H1 (cell line): Measurements from ENCODE around the gene ALDH3A1. TPM values are rescaled to one million over a fixed set of nuclear protein-coding genes. Genes with fewer than 3 reads are reported as not detected.

Experiments used
- CTCF ChIA-PET: fragments of 300-600 bp; sonication (Branson Sonifier 250); formaldehyde crosslinking; loops from one replicate; lab custom pipeline; 2021; ENCODE audit not compliant: partially characterized antibody; lab: Charles Lee
- POLR2A ChIA-PET: fragments of 300-600 bp; sonication (Branson Sonifier 250); formaldehyde crosslinking; loops from one replicate; lab custom pipeline; 2021; ENCODE audit warnings: inconsistent platforms; ENCODE audit not compliant: partially characterized antibody; lab: Charles Lee
- DNase-seq, 2 experiments: peaks; one replicate each; pipeline versions ENCODE4 v3.0.0 to v3.0.0-alpha.2; 2010 to 2022; ENCODE audit warnings: low spot score in 2 of 2, low read depth in 1 of 2, mixed read lengths in 1 of 2
- FAIRE-seq: peaks from 2 replicates; lab custom pipeline; 2011; peaks lifted over from hg19 to GRCh38; lab: Jason Lieb, UNC
- H2AFZ ChIP-seq: 2 replicates; pipeline ENCODE4 v1.8.1; 2012; ENCODE audit warnings: low read length, inconsistent platforms
- H2AK5ac ChIP-seq: 2 replicates; pipeline ENCODE4 v1.6.1; 2013; ENCODE audit warnings: low read depth, low read length
- H2BK120ac ChIP-seq: replicated peaks from 2 replicates; pipeline ENCODE3; 2013; ENCODE audit warnings: low read depth, low read length, inconsistent platforms
- H2BK12ac ChIP-seq: 2 replicates; pipeline ENCODE4 v1.6.1; 2013; ENCODE audit warnings: low read depth, low read length
- H2BK15ac ChIP-seq: 2 replicates; pipeline ENCODE4 v1.6.1; 2013; ENCODE audit warnings: low read length
- H2BK20ac ChIP-seq: 2 replicates; pipeline ENCODE4 v1.6.1; 2013; ENCODE audit warnings: low read length
- H2BK5ac ChIP-seq: 2 replicates; pipeline ENCODE4 v1.6.1; 2013; ENCODE audit warnings: low read depth, low read length
- H3K14ac ChIP-seq: 2 replicates; pipeline ENCODE4 v1.6.1; 2013; ENCODE audit warnings: inconsistent platforms; ENCODE audit not compliant: insufficient read length
- H3K18ac ChIP-seq: 2 replicates; pipeline ENCODE4 v1.6.1; 2013; ENCODE audit warnings: low read length; ENCODE audit errors: extremely low read depth
- H3K23ac ChIP-seq: 2 replicates; pipeline ENCODE4 v1.6.1; 2013; ENCODE audit warnings: inconsistent platforms; ENCODE audit not compliant: insufficient read length
- H3K23me2 ChIP-seq: 2 replicates; pipeline ENCODE4 v1.6.1; 2013; ENCODE audit warnings: low read depth, low read length
- H3K27ac ChIP-seq: 2 replicates; pipeline ENCODE4 v1.6.1; 2011; ENCODE audit warnings: low read depth, low read length, inconsistent platforms
- H3K27me3 ChIP-seq, 4 experiments: replicated peaks in 1 of 4; 1 replicate in 1 of 4; 2 replicates in 3 of 4; pipeline versions ENCODE4 v1.6.1 to v1.8.1; 2011 to 2013; ENCODE audit warnings: low read length in 3 of 4, mild to moderate bottlenecking in 3 of 4, inconsistent platforms in 2 of 4, mixed read lengths in 2 of 4, moderate library complexity in 1 of 4; ENCODE audit not compliant: control insufficient read depth in 3 of 4, insufficient read depth in 3 of 4; ENCODE audit errors: extremely low read depth in 1 of 4
- H3K36me3 ChIP-seq, 4 experiments: 2 replicates each; pipeline versions ENCODE4 v1.6.1 to v1.8.1; 2011 to 2013; ENCODE audit warnings: mild to moderate bottlenecking in 4 of 4, low read length in 3 of 4, moderate library complexity in 2 of 4, control low read depth in 1 of 4, inconsistent platforms in 1 of 4; ENCODE audit not compliant: insufficient read depth in 4 of 4, control insufficient read depth in 2 of 4
- H3K4ac ChIP-seq: replicated peaks from 2 replicates; pipeline ENCODE3; 2013; ENCODE audit warnings: low read length, low read depth, mixed read lengths, inconsistent platforms; ENCODE audit not compliant: insufficient read length
- H3K4me1 ChIP-seq, 4 experiments: replicated peaks in 1 of 4; 1 replicate in 1 of 4; 2 replicates in 3 of 4; pipeline versions ENCODE4 v1.6.1 to v1.8.1; 2011 to 2013; ENCODE audit warnings: low read length in 3 of 4, inconsistent platforms in 2 of 4, mixed read lengths in 1 of 4; ENCODE audit not compliant: insufficient read depth in 4 of 4, control insufficient read depth in 3 of 4
- H3K4me2 ChIP-seq, 2 experiments: 2 replicates each; pipeline versions ENCODE4 v1.6.1 to v1.8.1; 2011 to 2013; ENCODE audit warnings: low read depth in 2 of 2, low read length in 2 of 2, control low read depth in 1 of 2, inconsistent platforms in 1 of 2, mild to moderate bottlenecking in 1 of 2; ENCODE audit not compliant: insufficient read depth in 1 of 2
- H3K4me3 ChIP-seq, 4 experiments: fragments of 200-600, 300-600 bp in 1 of 4; sonication (generic), shearing (Covaris generic), sonication (Bioruptor Twin) in 1 of 4; 2 replicates each; pipeline versions ENCODE4 v1.5.1 to v1.8.1; 2011 to 2016; ENCODE audit warnings: low read length in 4 of 4, low read depth in 3 of 4, control low read depth in 2 of 4, inconsistent platforms in 2 of 4, mild to moderate bottlenecking in 2 of 4, mixed read lengths in 1 of 4, moderate library complexity in 1 of 4; ENCODE audit not compliant: insufficient read depth in 2 of 4; ENCODE audit errors: extremely low read depth in 1 of 4
- H3K56ac ChIP-seq: replicated peaks from 2 replicates; pipeline ENCODE3; 2013; ENCODE audit warnings: low read depth, mild to moderate bottlenecking, mixed read lengths, low read length, inconsistent platforms; ENCODE audit not compliant: insufficient read length
- H3K79me1 ChIP-seq: 2 replicates; pipeline ENCODE4 v1.6.1; 2013; ENCODE audit warnings: low read depth, low read length, control low read depth
- H3K79me2 ChIP-seq, 2 experiments: 2 replicates each; pipeline versions ENCODE4 v1.6.1 to v1.8.1; 2012 to 2013; ENCODE audit warnings: low read length in 2 of 2, mild to moderate bottlenecking in 2 of 2, inconsistent platforms in 1 of 2; ENCODE audit not compliant: insufficient read depth in 2 of 2, control insufficient read depth in 1 of 2
- H3K9ac ChIP-seq, 4 experiments: replicated peaks in 1 of 4; 1 replicate in 1 of 4; 2 replicates in 3 of 4; pipeline versions ENCODE4 v1.6.1 to v1.8.1; 2011 to 2013; ENCODE audit warnings: low read depth in 3 of 4, low read length in 3 of 4, control low read depth in 2 of 4, mild to moderate bottlenecking in 2 of 4, moderate library complexity in 2 of 4, inconsistent platforms in 1 of 4; ENCODE audit errors: extremely low read depth in 1 of 4
- H3K9me3 ChIP-seq, 2 experiments: 2 replicates each; pipeline versions ENCODE4 v1.6.1 to v1.8.1; 2012 to 2013; ENCODE audit warnings: mild to moderate bottlenecking in 2 of 2, moderate library complexity in 2 of 2, control low read depth in 1 of 2, inconsistent platforms in 1 of 2, low read depth in 1 of 2, low read length in 1 of 2, mixed read lengths in 1 of 2; ENCODE audit not compliant: insufficient read depth in 2 of 2
- H4K20me1 ChIP-seq, 2 experiments: replicated peaks in 1 of 2; 2 replicates each; pipeline versions ENCODE3 to v1.8.1; 2011 to 2013; ENCODE audit warnings: inconsistent platforms in 2 of 2, low read length in 2 of 2, mild to moderate bottlenecking in 1 of 2; ENCODE audit not compliant: insufficient read depth in 2 of 2, control insufficient read depth in 1 of 2
- H4K5ac ChIP-seq: 2 replicates; pipeline ENCODE4 v1.6.1; 2013; ENCODE audit warnings: low read length, low read depth, mixed read lengths, inconsistent platforms; ENCODE audit not compliant: insufficient read length
- H4K8ac ChIP-seq: 2 replicates; pipeline ENCODE4 v1.8.0; 2013; ENCODE audit warnings: mild to moderate bottlenecking, moderate library complexity, low read length, inconsistent platforms; ENCODE audit not compliant: insufficient read depth; ENCODE audit errors: extremely low read depth
- H4K91ac ChIP-seq: replicated peaks from 2 replicates; pipeline ENCODE3; 2013; ENCODE audit warnings: low read length, mixed read lengths, inconsistent platforms; ENCODE audit not compliant: insufficient read length
- BCL11A ChIP-seq, 2 experiments: IDR thresholded peaks; one replicate each; pipeline ENCODE4 v1.6.1; 2011; ENCODE audit warnings: low read depth in 2 of 2, low read length in 2 of 2, mild to moderate bottlenecking in 2 of 2
- CEBPB ChIP-seq: IDR thresholded peaks from 2 replicates; pipeline ENCODE4 v1.6.1; 2012; ENCODE audit warnings: low read depth, low read length
- EP300 ChIP-seq, 2 experiments: IDR thresholded peaks; 1 replicate in 1 of 2; 2 replicates in 1 of 2; pipeline ENCODE4 v1.6.1; 2011 to 2012; ENCODE audit warnings: low read depth in 2 of 2, low read length in 2 of 2, mild to moderate bottlenecking in 2 of 2, borderline replicate concordance in 1 of 2, inconsistent platforms in 1 of 2, moderate library complexity in 1 of 2
- HDAC6 ChIP-seq: IDR thresholded peaks from one replicate; pipeline ENCODE4 v1.7.1; 2012; ENCODE audit warnings: low read depth, mild to moderate bottlenecking, inconsistent platforms, low read length, moderate library complexity
- KDM1A ChIP-seq: fragments of 200-600, 300-600 bp; sonication (generic); IDR thresholded peaks from 2 replicates; pipeline ENCODE4 v1.7.1; 2016; ENCODE audit warnings: mild to moderate bottlenecking, low read length, borderline replicate concordance
- KDM5A ChIP-seq: fragments of 200-600 bp; IDR thresholded peaks from 2 replicates; pipeline ENCODE4 v1.7.1; 2012; ENCODE audit warnings: mild to moderate bottlenecking, low read length, inconsistent platforms, mixed read lengths
- MAFK ChIP-seq: IDR thresholded peaks from 2 replicates; pipeline ENCODE4 v1.6.1; 2012; ENCODE audit warnings: low read depth, mild to moderate bottlenecking, improper control_type of control experiment, low read length
- NANOG ChIP-seq: IDR thresholded peaks from 2 replicates; pipeline ENCODE4 v1.6.1; 2011; ENCODE audit warnings: low read length, low read depth, mild to moderate bottlenecking, inconsistent platforms; ENCODE audit not compliant: insufficient read depth, poor library complexity, severe bottlenecking
- RFX5 ChIP-seq: IDR thresholded peaks from 2 replicates; pipeline ENCODE4 v1.6.1; 2011; ENCODE audit warnings: low read depth, low read length, improper control_type of control experiment, borderline replicate concordance
- SIX5 ChIP-seq: IDR thresholded peaks from 2 replicates; pipeline ENCODE4 v1.6.1; 2011; ENCODE audit warnings: mild to moderate bottlenecking, low read depth, low read length
- SP1 ChIP-seq: IDR thresholded peaks from 2 replicates; pipeline ENCODE4 v1.6.1; 2011; ENCODE audit warnings: low read depth, low read length
- SP2 ChIP-seq: IDR thresholded peaks from 2 replicates; pipeline ENCODE4 v1.6.1; 2012; ENCODE audit warnings: mild to moderate bottlenecking, low read length, inconsistent platforms
- TAF1 ChIP-seq: IDR thresholded peaks from 2 replicates; pipeline ENCODE4 v1.6.1; 2011; ENCODE audit warnings: mild to moderate bottlenecking, low read depth, low read length
- TAF7 ChIP-seq: optimal IDR thresholded peaks from 2 replicates; pipeline ENCODE3; 2011; ENCODE audit warnings: low read depth, mild to moderate bottlenecking, inconsistent platforms, low read length, moderate library complexity, borderline replicate concordance
- TEAD4 ChIP-seq: IDR thresholded peaks from 2 replicates; pipeline ENCODE4 v1.6.1; 2012; ENCODE audit warnings: low read depth, low read length, inconsistent platforms, mixed read lengths
- WGBS, 2 experiments: shearing (Covaris generic) in 1 of 2; methylation state at CpG; one replicate each; pipeline versions ENCODE4 v1.1.6 to v1.1.7; 2013 to 2015; ENCODE audit warnings: low lambda C conversion rate in 2 of 2, mixed read lengths in 2 of 2, inconsistent platforms in 1 of 2, low coverage in 1 of 2, missing lambda C conversion rate in 1 of 2; ENCODE audit not compliant: insufficient replicate concordance in 2 of 2, insufficient coverage in 1 of 2, insufficient read length in 1 of 2; ENCODE audit errors: extremely low coverage in 1 of 2, missing lambda C conversion rate in 1 of 2; 5-methylcytosine and 5-hydroxymethylcytosine counted together
- polyA plus RNA-seq, 7 experiments: library from polyadenylated mRNA; depleted of rRNA in 3 of 7; stranded (reverse) in 5 of 7; unstranded in 2 of 7; fragments of >200 nt in 5 of 7; fragments of 200-250 nt in 2 of 7; gene quantifications; 1 replicate in 5 of 7; 2 replicates in 1 of 7; 4 replicates in 1 of 7; pipeline versions ENCODE4 v1.2.1 to v1.2.3, GENCODE V29; 2011 to 2013; ENCODE audit warnings: missing spikeins in 2 of 7, mixed read lengths in 2 of 7
- total RNA-seq: library from RNA; stranded (reverse); fragmentation: NEBNext Ultra II Directional; extraction: Animal tissue kit (Norgen Biotek cat#: 25700); gene quantifications from 2 replicates; pipeline ENCODE4 v1.2.1, GENCODE V29; 2021

The ALDH3A1 gene
- total and polyA plus RNA-seq, 2 of the 8 experiments (the other 6 are each of a cell fraction or from before 2014, with no cell fraction given) = 0.37 to 1.4 TPM

DNA sequence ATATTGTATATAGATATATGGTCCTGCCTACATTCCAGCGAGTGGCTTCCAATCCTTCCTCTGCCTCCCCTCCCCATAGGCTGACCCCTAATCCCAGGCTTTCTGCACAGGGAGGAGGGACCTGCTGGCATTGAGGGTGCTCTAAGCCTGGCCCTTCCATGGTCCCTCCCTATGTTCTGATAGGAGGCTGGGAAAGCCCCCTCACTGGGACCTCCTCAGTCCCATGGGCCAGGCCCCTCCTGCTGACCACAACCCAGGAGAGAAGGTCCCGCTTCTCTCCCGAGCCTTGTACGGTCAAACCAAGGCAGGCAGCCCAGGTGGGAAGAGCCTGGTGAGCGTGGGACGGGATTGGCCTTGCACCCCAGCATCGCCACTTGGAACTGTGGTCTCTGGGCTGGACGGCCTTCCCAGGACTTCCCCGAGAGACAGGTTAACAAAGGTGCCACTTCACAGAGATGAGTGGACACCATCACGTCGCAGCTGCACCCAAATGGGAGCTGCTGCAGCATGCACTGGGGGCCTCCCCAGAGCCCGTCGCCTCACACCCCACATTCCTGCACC is 859 bp downstream of the ALDH3A1 start:
- H2BK120ac ChIP-seq = no peak overlapping the region
- 93% methylated on average over 13 of the region's 13 CpGs; no CpG with 5 or more reads in 1 of the 2 experiments for WGBS, 2 experiments
- no peak overlapping the region for H3K4me3 ChIP-seq
- no peak overlapping the region for H3K4ac ChIP-seq
- no peaks in the 10 kb centered on the region for H3K79me1 ChIP-seq
- H2AFZ ChIP-seq = no peak overlapping the region
- no peak overlapping the region for H3K9ac ChIP-seq
- H3K4me2 ChIP-seq = no peak overlapping the region
- no peaks in the 10 kb centered on the region for H3K36me3 ChIP-seq
- H2BK12ac ChIP-seq = no peak overlapping the region
- no peaks in the 10 kb centered on the region for H3K79me2 ChIP-seq
- FAIRE-seq (no peak), DNase-seq (no peak)
- CTCF ChIA-PET = interaction anchor here (0.6 to 2.5 kb wide), 2 partner anchors 19 to 394 kb away, joined by 4 to 8 read pairs; no protein-coding TSS in a partner anchor
- H3K18ac ChIP-seq = no peak overlapping the region
- H3K14ac ChIP-seq = no peak overlapping the region
- H2BK20ac ChIP-seq = no peak overlapping the region
- H2BK5ac ChIP-seq = no peak overlapping the region
- H2BK15ac ChIP-seq = no peak overlapping the region
- no peak overlapping the region for H4K8ac ChIP-seq
- H3K56ac ChIP-seq = no peak overlapping the region
- no peaks in the 10 kb centered on the region for H4K20me1 ChIP-seq
- peaks cover 0 to 9% (median 5%) of the 10 kb centered on the region in 4 experiments; a peak in 5 of 7 replicates for H3K4me1 ChIP-seq
- H3K23ac ChIP-seq = no peak overlapping the region
- H3K23me2 ChIP-seq = peaks cover 4% of the 10 kb centered on the region; the same call in 1 of the 2 replicates
- no peak overlapping the region for H2AK5ac ChIP-seq
- H3K27ac ChIP-seq = no peak overlapping the region
- no peak overlapping the region for H4K5ac ChIP-seq
- no peak overlapping the region for H4K91ac ChIP-seq
- no peaks in the 10 kb centered on the region for H3K9me3 ChIP-seq
- H3K27me3 ChIP-seq = peaks cover 0 to 6% (median 1%) of the 10 kb centered on the region in 4 experiments; a peak in 4 of 7 replicates
- POLR2A ChIA-PET = no interaction called here
- no peak for TF ChIP-seq TAF7
- TF ChIP-seq RFX5 = no peak
- TF ChIP-seq SIX5 = no peak
- no peak for TF ChIP-seq CEBPB
- TF ChIP-seq TEAD4 = no peak
- no peak for TF ChIP-seq TAF1
- no peak for TF ChIP-seq BCL11A (IDR thresholded peaks at IDR 0.05; ENCODE audit: low read depth in 2 of 2, low read length in 2 of 2)
- TF ChIP-seq MAFK = no peak
- no peak for TF ChIP-seq KDM1A
- TF ChIP-seq NANOG = no peak
- TF ChIP-seq HDAC6 = no peak
- no peak for TF ChIP-seq SP1
- no peak for TF ChIP-seq SP2
- no peak for TF ChIP-seq EP300 (IDR thresholded peaks at IDR 0.05; ENCODE audit: borderline replicate concordance in 1 of 2, low read depth in 2 of 2, low read length in 2 of 2)
- TF ChIP-seq KDM5A = no peak
